ENCODE data around the gene IGFBPL1.

- TF ChIP-seq CTCF (IDR thresholded peaks at IDR 0.05) = no peak
- no peak for TF ChIP-seq USF2 (IDR thresholded peaks at IDR 0.05)
- no peak for TF ChIP-seq MAZ (IDR thresholded peaks at IDR 0.05; ENCODE audit: borderline replicate concordance, low read depth, low read length)
Observed at GRCh38 chr9:38467404-38467803, 43.1 kb upstream of the IGFBPL1 start.
